Liver (tissue), 3 donors: ENCODE results near the gene HERC6.

Experiments used
- ATF3 ChIP-seq: IDR thresholded peaks from 2 replicates; pipeline ENCODE4 v1.6.1; 2016; ENCODE audit warnings: antibody characterized with exemption
- CTCF ChIP-seq: fragments of 150-350 bp; IDR thresholded peaks from 2 replicates; pipeline ENCODE4 v1.5.1; 2017; ENCODE audit warnings: improper control_type of control experiment, low read depth, low read length; ENCODE audit not compliant: missing input control
- GABPA ChIP-seq, 2 donors: IDR thresholded peaks in 1 of 2; conservative IDR thresholded peaks in 1 of 2; 2 replicates each; pipeline ENCODE4 v1.6.1; 2016; ENCODE audit warnings: antibody characterized with exemption in 2 of 2, mild to moderate bottlenecking in 1 of 2, moderate library complexity in 1 of 2
- HNF4G ChIP-seq: IDR thresholded peaks from 2 replicates; pipeline ENCODE4 v1.6.1; 2016; ENCODE audit warnings: antibody characterized with exemption
- JUND ChIP-seq, 2 donors: IDR thresholded peaks; 2 replicates each; pipeline ENCODE4 v1.6.1; 2016; ENCODE audit warnings: antibody characterized with exemption in 2 of 2
- MAX ChIP-seq: IDR thresholded peaks from 2 replicates; pipeline ENCODE4 v1.6.1; 2016; ENCODE audit warnings: antibody characterized with exemption
- RAD21 ChIP-seq, 2 donors: IDR thresholded peaks; 2 replicates each; pipeline ENCODE4 v1.6.1; 2016; ENCODE audit warnings: antibody characterized with exemption in 2 of 2, mild to moderate bottlenecking in 2 of 2
- REST ChIP-seq: IDR thresholded peaks from 2 replicates; pipeline ENCODE4 v1.6.1; 2016; ENCODE audit warnings: antibody characterized with exemption, mild to moderate bottlenecking
- RXRA ChIP-seq, 2 donors: IDR thresholded peaks; 2 replicates each; pipeline ENCODE4 v1.6.1; 2017 to 2018; ENCODE audit warnings: antibody characterized with exemption in 2 of 2, mild to moderate bottlenecking in 1 of 2
- SP1 ChIP-seq: IDR thresholded peaks from 2 replicates; pipeline ENCODE4 v1.6.1; 2018; ENCODE audit warnings: antibody characterized with exemption, mild to moderate bottlenecking
- YY1 ChIP-seq: IDR thresholded peaks from 2 replicates; pipeline ENCODE4 v1.6.1; 2016; ENCODE audit warnings: antibody characterized with exemption, mild to moderate bottlenecking
- ZBTB33 ChIP-seq: IDR thresholded peaks from 2 replicates; pipeline ENCODE4 v1.6.1; 2016; ENCODE audit warnings: antibody characterized with exemption
- donor health status: healthy.
- donor health status: healthy.

GRCh38 chr4:88449290-88449689 is 70.6 kb downstream of the HERC6 start:
- no peak for TF ChIP-seq CTCF
- TF ChIP-seq RAD21 (IDR thresholded peaks at IDR 0.05), result no peak
- no peak for TF ChIP-seq SP1
- no peak for TF ChIP-seq RXRA (IDR thresholded peaks at IDR 0.05)
- no peak for TF ChIP-seq ZBTB33
- TF ChIP-seq MAX, result no peak
- no peak for TF ChIP-seq GABPA (IDR thresholded peaks at IDR 0.05 in 1 of 2, conservative IDR thresholded peaks at IDR 0.05 in 1 of 2)
- no peak for TF ChIP-seq REST
- TF ChIP-seq JUND (IDR thresholded peaks at IDR 0.05), result no peak
- no peak for TF ChIP-seq YY1
- TF ChIP-seq HNF4G, result no peak
- no peak for TF ChIP-seq ATF3
